WI38 (cell line): ENCODE results near the gene SNAPIN.

Experiments used
- H3K4me3 ChIP-seq: 2 replicates; pipeline ENCODE4 v1.5.1; 2011; ENCODE audit warnings: low read depth, mild to moderate bottlenecking, control low read depth, low read length
- CTCF ChIP-seq: IDR thresholded peaks from 2 replicates; pipeline ENCODE4 v1.5.1; 2012; ENCODE audit warnings: low read depth, mild to moderate bottlenecking, control low read depth, low read length

The SNAPIN gene

GRCh38 chr1:153670859-153671627 is 12.5 kb downstream of the SNAPIN start, which contains the start of gene ILF2:
Gene ILF2, minus strand, starts transcription at chr1:153670993. Its CDS starts 71 bp downstream, at chr1:153670922.
- TF ChIP-seq CTCF, result no peak
- H3K4me3 ChIP-seq, result peak within 1 kb of the TSS; percentile 80

- H3K4me3 ChIP-seq, result peak overlapping the region; percentile 60
Measured at GRCh38 chr1:153671628-153672353, 13.3 kb downstream of the SNAPIN start.

- H3K4me3 ChIP-seq, result no peak overlapping the region
- TF ChIP-seq CTCF, result no peak
Measured at GRCh38 chr1:153673511-153673910, 15.0 kb downstream of the SNAPIN start.

- H3K4me3 ChIP-seq, result peak overlapping the region; percentile 42
- TF ChIP-seq CTCF, result peak; percentile 96
Measured at GRCh38 chr1:153677718-153678518, 19.4 kb downstream of the SNAPIN start.

- no peak for TF ChIP-seq CTCF
- peak within 1 kb of the TSS; percentile 42 for H3K4me3 ChIP-seq
Measured at GRCh38 chr1:153678519-153679336, 20.2 kb downstream of the SNAPIN start, which contains the start of gene NPR1. Gene NPR1, plus strand, starts transcription at chr1:153678688. Its CDS starts 421 bp downstream, at chr1:153679109.

- peak overlapping the region; percentile 42 for H3K4me3 ChIP-seq
- no peak for TF ChIP-seq CTCF
Measured at GRCh38 chr1:153679337-153680119, 21.0 kb downstream of the SNAPIN start.
